Stimulated activated CD4-positive, alpha-beta T cell treated with anti-CD3 and anti-CD28 coated beads, Interleukin-4, amount 100 ng/mL, for 24 hours (primary cell): ENCODE measurements around the gene OIP5.
"Not testable (repeated sequence)": the region's sequence is repeated elsewhere in the genome, so short reads cannot be mapped to it uniquely, and the experiment has no call there.

Experiments
- DNase-seq: peaks from one replicate; pipeline ENCODE4 v3.0.0-alpha.2; 2020

The OIP5 gene

GRCh38 chr15:41332194-41333025 lies at the start of gene OIP5, which contains the start of gene NUSAP1:
OIP5 (minus strand) TSS chr15:41332591; CDS start chr15:41332561, 30 bp downstream.
NUSAP1 (plus strand) TSS chr15:41332881; CDS start chr15:41332958, 77 bp downstream.
- DNase-seq, result peak; percentile 99

GRCh38 chr15:41377978-41378377 lies 45.6 kb upstream of the OIP5 start:
- no peak for DNase-seq

- DNase-seq, result no peak
These were observed 35.0 kb upstream of the OIP5 start for GRCh38 chr15:41367418-41367817.

- no peak for DNase-seq
These were observed 22.0 kb upstream of the OIP5 start for GRCh38 chr15:41354371-41354770.

- DNase-seq, result no peak
These were observed 17.8 kb upstream of the OIP5 start for GRCh38 chr15:41350057-41350717.

GRCh38 chr15:41347236-41347635 lies 14.8 kb upstream of the OIP5 start:
- no peak for DNase-seq

GRCh38 chr15:41341519-41341918 lies 9.1 kb upstream of the OIP5 start:
- no peak for DNase-seq

- no peak for DNase-seq
These were observed 7.9 kb upstream of the OIP5 start for GRCh38 chr15:41340189-41340695.

GRCh38 chr15:41337631-41338522 lies 5.5 kb upstream of the OIP5 start:
- DNase-seq, result no peak

- DNase-seq, result no peak
These were observed 4.7 kb upstream of the OIP5 start for GRCh38 chr15:41337047-41337446.

- DNase-seq, result no peak
These were observed 4.2 kb upstream of the OIP5 start for GRCh38 chr15:41336549-41336948.

GRCh38 chr15:41334293-41335120 lies 2.1 kb upstream of the OIP5 start:
- DNase-seq, result no peak

- DNase-seq, result no peak
These were observed 703 bp upstream of the OIP5 start for GRCh38 chr15:41333026-41333562.

GRCh38 chr15:41331833-41332193 lies 578 bp downstream of the OIP5 start:
- DNase-seq, result no peak

GRCh38 chr15:41331281-41331680 lies 1.1 kb downstream of the OIP5 start:
- DNase-seq, result no peak

GRCh38 chr15:41323611-41324010 lies 8.8 kb downstream of the OIP5 start:
- no peak for DNase-seq

GRCh38 chr15:41320805-41321330 lies 11.5 kb downstream of the OIP5 start:
- not testable (repeated sequence) for DNase-seq

- DNase-seq, result no peak
These were observed 23.0 kb downstream of the OIP5 start for GRCh38 chr15:41309226-41309905.

GRCh38 chr15:41307679-41308078 lies 24.7 kb downstream of the OIP5 start:
- DNase-seq, result no peak

GRCh38 chr15:41304149-41304770 lies 28.1 kb downstream of the OIP5 start:
- DNase-seq, result no peak
